Measurements from ENCODE around the gene TSPAN17.
A peak's percentile ranks its signal among the peaks of the same experiment; 100 is the strongest.

The TSPAN17 gene

DNA sequence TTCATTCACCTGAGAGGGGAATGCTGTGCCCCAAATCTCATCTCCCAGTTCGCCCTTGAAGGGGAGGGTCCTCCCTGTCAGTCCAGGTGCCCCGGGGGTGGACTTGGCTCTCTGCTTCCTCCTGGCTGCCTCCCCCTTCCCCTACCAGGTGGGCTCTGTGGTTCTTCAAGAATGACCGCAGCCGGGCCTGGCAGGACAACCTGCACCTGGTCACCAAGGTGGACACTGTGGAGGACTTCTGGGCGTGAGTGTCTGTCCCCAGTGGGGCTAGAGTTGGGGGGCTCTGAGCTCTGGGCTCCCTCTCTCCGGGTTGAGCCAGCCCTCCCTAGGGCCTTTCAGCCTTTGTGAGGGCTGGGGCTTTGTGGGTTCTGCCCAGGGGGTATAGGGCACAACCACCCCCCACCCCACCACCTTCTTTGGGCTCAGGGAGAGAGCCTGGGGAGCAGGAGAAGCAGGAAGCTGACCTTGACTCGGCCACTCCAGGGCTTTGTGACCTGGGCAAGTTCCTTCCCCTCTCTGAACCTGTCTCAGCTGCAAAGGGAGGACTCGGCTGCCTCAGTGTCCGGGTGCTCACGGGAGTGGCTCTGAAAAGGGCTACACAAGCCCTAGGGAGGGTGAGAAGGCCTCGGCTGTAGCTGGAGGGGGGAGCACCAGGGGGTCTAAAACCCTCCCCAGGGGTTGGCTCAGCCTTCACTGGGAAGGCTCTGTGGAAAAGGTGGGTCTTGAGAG is 3.6 kb upstream of the TSPAN17 start:
- no peak for DNase-seq

DNA sequence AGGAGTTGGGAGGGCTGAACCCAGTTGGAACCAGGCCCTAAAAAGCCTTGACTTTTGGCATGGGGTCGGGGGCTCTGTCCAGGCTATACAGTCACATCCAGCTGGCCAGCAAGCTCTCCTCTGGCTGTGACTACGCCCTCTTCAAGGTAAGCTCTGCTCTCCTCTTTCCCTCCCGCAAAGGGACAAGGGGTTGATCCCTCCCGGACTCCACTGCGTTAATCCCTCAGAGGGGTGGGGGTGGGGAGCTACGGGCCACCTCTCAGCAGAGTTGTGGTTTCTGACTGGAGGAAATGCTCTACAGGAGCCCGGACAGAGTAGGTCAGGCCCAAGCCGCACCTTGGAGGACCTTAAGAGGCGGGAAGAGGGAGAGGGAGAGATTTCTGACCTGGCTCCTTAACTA is 3.0 kb upstream of the TSPAN17 start:
- no peak for DNase-seq

DNA sequence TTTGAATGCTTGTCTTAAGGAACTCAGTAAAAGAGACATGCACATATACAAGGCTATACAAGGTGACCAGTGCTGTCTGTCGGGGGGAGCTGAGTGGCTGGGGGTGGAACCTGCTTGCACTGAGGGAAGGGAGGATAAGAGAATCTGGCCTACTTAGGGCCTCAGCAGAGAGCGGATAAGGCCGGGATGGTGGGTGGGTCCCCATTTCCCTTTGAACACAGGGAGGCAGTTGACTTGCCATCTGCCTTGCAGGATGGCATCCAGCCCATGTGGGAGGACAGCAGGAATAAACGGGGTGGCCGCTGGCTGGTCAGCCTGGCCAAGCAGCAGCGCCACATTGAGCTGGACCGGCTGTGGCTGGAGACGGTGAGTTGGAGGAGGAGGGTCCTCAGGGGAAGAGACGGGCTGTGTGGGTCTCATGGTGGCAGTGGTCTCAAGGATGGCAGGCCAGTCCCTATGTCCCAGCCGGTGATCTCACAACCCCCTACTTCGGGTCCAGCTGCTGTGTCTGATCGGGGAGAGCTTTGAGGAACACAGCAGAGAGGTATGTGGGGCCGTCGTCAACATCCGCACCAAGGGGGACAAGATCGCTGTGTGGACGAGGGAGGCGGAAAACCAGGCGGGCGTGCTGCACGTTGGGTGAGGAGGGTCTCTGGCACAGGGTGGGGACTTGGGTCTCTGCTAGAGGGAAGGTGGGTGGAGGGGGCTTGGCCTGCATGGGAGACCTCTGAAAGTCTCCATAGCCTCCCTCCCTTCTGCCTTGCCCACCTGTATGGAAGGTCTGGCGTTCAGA is 2.2 kb upstream of the TSPAN17 start:
- no peak for DNase-seq

DNA sequence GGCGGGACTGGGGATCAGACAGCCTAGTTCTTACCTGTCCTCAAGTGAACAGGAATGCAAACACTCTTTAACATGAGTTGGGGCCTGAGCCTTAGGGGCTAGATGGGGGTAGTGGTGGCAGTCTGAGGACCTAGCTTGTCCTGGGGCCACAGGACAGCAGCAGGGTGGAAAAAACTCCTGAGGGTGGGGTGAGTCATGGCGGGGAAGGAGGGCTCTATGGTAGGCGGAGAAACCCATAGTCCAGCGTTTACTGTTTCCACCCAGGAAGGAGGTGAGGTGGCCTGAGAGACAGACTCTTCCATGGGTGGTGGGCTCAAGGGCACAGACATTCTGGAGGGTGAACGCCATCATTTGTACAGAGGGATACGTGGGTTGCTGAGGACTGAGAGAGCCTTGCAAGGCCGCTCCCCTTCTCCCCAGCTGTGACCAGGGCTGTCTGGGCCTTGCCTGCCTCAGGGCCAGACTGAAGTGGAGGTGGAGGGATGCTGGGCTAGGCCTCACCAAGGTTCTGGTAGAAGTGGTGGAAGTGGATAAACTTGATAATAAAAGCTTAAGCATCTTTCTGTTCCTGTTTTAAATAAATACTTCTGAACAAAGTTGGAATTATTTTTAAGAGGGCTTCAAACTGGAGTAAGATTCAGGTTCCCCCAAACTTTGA is 1.1 kb upstream of the TSPAN17 start:
- DNase-seq = no peak

DNA sequence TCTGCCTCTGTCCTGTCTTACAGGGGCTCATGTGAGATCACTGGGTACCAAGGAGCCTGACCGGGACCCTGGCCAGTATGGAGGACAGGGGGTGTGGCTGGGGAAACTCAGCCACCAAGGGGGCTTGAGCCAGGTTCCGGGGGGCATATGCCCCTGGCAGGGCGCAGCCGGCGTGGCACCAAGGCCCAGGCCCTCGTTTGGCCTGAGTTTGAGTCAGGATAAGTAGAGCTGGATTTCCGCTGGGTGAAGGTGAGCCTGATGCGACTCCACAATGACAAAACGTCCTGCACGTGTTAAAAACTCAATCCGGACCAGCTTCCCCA is 616 bp upstream of the TSPAN17 start:
- no peak for DNase-seq

DNA sequence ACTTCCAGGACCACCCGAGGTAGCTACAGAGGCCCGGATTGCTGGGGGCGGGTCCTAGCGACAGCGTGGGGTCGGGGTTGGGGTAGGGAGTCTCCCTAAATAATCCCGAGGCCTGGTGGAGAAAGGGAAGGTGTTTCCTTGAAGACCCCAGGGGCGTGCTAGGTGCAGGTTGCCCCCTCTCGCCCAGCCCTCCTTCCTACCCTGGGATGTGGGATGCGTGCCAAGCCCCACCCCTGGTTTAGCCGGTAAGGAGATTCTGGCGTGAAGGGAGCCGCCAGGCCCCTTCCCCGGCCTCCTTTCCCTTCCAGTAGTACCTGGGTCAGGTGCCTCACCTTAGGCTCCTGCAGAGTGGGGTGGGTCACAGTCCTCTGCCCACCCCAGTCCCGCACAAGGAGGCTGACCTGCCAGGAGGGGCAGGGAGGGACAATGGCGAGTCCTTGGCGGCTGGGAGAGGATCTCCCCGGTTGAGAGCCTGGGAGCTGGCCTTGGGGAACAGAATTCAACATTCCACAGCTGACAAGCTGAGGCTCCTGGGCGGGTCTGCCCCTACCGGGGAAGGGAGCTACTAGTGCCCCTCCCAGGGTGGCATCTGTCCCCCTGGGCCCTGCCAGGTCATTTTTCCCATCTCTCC is 674 bp downstream of the TSPAN17 start:
- DNase-seq = no peak

DNA sequence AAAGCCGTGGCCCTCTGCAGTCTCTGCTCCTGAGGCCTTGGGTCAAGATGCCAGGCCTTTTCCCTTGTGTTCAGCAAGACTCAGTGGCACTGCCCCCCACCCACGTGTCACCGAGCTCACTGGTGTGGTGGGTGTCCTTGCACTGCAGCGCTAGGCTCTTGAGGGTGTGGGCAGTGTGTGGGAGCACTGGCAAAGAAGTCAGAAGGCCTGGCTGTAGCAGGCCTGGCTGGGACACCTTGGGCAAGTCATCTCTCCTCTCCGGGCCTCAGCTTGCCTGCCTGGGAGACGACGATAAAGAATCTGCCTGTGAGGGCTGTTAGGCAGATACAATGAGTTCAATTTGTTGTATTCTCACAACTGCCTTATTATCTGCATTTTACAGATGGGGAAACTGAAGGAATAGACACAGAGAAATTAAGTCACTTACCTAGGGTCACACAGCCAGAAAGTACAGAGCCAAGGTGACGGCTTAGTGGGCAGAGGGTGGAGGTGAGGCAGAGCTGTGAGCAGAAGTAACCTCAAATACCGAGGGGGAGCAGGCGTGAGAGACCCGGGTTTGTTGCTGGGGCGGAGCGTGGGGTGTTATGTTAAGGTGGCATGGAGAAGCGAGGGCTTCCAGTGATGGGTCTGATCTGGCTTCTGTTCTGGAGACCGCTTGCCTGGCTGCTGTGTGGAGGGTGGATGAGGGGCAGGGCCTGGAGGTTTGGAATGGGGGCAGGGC is 1.4 kb downstream of the TSPAN17 start:
- no peak for DNase-seq

DNA sequence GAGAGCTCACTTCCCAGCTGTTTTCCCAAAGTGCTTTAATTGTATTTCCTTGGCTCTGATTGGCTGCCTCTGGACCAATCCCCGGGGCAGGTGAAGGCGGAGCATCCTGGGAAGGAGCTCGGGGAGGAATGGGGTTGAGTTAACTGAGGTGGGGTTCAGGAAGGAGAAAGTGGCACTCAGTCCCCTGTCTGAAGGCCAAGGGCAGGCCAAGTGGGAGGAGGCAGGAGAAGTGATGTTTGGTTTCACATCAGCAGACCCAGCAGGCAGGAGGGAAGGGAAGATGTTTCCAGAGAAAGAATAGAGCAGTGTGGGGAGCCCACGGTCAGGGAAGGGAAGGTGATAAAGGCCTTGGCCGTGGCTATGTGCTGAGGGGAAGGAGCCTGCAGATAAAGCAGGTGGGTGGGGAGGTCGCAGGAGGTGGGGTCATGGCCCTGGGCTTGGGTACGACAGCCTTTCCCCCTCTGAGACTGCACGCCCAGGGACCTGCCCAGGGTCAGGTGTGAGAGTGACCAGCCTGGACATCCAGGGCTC is 3.1 kb downstream of the TSPAN17 start:
- no peak for DNase-seq

DNA sequence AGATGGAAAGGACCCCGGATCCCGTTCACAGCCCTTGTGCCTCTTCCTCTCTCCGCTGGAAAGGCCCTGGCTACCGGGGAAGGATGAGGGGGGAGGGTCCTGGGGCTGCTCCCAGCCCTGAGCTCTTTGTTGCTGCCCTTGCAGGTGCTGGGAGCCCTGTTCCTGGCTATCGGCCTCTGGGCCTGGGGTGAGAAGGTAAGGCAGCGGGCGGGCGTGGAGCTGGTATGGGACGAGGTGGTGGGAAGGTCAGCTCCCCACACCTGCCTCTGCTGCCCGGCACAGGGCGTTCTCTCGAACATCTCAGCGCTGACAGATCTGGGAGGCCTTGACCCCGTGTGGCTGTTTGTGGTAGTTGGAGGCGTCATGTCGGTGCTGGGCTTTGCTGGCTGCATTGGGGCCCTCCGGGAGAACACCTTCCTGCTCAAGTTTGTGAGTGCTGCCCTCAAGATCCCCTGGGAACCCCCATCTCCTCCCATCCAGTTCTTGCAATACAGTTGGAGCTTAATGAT is 4.2 kb downstream of the TSPAN17 start:
- no peak for DNase-seq

DNA sequence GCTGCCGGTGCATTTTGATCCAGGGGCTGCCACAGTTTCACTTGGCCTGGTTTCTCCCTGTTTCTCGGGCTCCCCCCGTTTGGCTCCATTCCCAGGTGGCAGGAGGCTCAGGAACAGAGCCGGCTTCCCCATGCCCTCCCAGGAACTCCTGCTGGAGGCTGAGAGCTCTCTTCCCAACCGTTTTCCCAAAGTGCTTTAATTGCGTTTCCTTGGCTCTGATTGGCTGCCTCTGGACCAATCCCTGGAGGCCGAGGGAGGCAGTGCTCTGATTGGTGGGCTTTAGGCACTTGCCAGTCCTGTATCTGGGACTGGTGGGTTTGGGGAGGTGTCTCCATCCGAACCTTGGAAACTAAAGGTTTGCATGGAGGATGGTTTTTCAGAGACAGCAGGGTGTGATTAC is 4.9 kb downstream of the TSPAN17 start:
- no peak for DNase-seq

DNA sequence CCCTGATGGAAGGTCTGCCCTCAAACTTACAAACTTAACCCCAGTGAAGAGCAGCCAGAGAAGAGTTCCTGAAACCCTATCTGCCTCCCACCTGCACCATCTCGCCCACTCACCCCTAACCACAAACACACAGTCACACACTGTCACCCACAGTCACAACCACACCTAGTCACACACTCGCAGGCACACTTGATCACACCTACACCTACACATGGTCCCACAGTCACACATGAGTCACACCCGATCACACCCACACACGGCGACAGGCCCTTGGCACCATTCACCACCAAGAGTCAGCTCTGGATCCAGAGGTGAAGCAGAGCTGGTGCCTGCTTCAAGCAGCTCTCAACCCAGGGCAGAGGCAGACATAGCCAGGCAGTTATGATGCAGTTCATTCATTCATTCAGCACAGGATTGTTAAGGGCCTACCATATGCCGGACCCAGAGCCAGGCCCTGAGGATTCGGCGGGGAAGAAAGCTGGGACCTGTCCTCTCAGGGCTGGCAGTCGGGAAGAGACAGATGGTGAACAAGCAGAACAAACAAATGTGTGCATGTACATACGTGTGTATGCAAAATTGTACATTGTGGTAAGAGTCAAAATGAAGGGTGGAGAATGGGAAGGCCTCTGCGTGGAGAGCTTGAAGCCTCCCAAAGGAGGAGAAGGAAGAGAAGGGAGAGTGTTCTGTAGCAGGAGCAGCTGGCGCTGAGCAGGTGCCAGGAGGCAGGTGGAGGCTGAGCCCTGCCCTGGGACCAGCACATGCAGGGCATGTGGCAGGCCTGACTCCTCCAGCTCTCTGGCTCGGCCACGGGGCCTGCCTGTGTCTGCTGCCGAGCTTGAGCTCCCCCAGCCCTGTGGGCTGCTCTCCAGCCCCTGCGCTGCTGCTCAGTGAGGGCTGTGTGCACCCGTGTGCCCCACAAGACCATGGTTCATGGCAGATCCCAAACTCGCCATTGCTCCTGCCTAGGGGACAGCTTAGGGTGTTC is 6.4 kb downstream of the TSPAN17 start:
- no peak for DNase-seq

DNA sequence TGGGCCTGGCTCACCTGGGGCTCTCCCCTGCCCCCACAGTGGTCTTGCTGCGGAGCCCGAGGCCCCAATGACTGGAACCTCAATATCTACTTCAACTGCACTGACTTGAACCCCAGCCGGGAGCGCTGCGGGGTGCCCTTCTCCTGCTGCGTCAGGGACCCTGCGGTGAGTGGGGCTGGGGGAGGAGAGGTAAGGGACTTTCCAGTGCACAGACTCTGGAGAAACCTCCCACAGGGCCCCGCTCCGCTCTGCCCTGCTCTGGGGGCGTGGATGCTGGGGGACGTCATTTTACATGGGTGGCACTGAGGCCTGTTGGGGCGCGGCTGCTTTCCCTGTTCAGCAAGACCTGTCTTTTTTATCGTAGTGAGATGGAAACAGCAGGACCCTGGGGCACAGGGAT is 7.6 kb downstream of the TSPAN17 start:
- DNase-seq = no peak

DNA sequence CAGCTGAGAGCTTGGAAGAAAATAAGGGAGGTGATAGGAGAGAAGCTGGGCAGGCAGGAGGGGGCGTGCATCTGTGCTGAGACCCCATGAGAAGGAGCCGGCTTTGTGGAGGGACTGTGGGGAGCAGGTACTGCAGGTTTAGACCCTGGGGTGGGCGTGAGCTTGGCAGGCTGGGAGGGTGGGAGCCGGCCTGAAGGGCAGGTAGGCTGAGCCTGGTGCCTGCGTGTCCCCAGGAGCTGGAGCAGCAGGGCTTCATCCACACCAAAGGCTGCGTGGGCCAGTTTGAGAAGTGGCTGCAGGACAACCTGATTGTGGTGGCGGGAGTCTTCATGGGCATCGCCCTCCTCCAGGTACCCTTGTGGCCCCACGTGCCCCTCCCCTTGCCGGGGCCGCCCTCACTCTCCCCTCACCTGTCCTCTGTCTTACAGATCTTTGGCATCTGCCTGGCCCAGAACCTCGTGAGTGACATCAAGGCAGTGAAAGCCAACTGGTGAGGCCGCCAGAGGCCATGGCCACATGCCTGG is 9.2 kb downstream of the TSPAN17 start:
- no peak for DNase-seq

DNA sequence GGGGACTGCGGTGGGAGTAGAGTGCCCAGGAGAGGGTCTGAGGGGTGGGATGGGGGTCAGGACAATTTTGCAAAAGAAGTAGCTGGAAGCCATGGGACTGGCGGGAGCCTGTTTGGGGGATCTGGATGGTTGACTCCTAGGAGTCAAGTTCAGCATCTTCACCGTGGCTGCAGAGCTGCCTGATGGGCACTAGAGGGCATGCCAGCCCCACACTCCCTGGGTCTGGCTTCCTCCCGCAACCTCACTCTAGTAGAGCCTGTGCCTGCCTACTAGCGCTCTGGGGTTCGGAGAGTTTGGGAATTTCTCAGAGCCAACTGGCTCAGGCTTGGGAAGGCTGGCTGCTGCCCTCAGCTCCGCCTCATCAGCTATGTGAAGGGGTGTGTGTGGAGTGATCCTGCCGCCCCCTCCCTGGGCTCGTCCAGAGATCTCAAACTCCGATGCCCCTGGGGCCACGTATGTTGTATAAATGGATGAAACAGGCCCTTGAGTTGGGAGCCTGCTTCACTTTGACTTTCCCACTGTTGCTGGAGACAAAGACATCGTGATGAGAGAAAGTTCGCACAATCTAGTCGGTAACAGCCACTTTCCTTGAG is 10.8 kb downstream of the TSPAN17 start:
- peak; percentile 45 to 52 for DNase-seq

DNA sequence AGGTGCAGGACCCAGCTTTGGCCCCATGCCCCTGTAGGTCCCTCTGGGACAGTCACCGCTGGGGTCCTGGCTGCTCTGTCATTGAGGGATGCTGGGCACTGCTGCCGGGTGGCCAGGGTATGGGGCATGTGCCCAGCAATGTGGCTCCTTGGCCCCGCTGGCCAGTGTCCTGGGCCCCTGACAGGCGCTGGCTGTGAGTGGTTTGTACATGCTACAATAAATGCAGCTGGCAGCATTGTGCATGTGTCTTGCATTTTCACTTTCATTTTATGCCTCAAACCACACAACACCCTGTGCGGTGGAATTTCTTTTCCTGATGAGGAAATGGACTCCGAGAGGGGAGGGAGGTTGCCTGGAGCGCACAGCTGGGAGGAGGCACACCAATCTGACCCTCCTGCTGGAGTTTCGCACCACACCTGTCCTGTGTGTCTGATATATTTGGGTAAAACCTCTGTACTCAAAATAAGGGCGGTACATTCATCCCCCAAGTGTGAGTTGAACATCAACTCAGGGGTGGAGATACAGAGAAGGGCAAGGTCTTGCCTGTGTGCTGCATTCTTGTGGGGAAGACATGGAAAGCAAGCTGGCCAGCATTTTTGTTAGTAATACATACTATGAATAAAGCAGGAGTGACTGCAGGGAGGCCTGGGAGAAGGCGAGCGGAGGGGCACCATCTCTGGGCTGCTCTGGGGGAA is 11.7 kb downstream of the TSPAN17 start:
- peak; percentile 9 to 10 for DNase-seq

DNA sequence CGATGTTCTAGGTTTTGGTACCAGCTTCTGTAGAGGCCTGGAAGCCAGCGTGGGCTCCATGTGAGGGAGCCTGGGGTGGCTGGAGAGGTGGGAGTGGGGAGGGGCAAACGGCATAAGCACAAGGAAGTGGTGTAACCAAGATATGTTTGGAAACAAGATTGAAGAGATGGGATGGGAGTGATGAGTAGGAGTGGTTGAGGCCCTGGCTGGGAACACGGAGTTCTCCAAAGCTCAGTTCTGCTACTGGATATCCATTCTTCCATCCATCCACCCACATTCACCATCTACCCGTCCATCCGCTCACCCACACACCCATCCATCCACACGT is 12.2 kb downstream of the TSPAN17 start:
- no peak for DNase-seq

DNA sequence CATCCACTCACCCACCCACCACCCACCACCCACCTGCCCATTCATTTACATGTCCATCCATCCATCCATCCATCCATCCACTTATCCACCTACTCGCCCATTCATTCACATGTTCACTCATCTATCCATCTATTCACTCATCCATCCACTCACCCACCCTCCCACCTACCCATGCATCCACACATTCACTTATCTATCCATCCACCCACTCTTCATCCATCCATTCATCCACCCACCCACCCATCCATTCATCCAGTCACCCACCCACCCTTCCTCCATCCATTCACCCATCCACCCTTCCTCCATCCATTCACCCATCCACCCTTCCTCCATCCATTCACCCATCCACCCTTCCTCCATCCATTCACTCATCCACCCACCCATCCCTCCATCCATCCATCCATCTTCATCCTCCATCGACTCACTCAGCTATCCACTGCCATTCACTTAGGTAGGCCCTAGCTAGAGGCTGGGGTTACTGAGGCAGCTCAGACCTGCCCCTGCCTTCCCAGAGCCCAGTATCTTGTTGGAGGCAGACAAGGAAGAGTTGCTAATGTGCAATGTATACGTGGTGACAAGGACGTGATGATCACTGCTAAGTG is 12.7 kb downstream of the TSPAN17 start:
- no peak for DNase-seq

DNA sequence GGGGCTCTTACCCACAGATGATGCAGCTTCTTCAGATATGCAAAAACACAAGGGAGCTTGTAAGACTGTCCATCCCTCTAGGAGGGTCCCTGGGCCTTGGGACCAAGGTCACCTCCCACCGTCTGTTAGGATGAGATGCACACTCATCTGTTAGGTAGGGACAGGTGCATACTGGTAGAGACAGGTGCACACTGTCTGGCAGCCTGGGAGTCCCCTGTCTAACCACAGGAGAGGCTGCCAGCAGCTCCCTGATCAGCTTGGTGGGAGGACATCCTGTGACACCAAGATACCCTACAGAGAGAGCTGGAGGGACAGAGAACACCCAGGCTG is 13.2 kb downstream of the TSPAN17 start:
- DNase-seq = no peak

DNA sequence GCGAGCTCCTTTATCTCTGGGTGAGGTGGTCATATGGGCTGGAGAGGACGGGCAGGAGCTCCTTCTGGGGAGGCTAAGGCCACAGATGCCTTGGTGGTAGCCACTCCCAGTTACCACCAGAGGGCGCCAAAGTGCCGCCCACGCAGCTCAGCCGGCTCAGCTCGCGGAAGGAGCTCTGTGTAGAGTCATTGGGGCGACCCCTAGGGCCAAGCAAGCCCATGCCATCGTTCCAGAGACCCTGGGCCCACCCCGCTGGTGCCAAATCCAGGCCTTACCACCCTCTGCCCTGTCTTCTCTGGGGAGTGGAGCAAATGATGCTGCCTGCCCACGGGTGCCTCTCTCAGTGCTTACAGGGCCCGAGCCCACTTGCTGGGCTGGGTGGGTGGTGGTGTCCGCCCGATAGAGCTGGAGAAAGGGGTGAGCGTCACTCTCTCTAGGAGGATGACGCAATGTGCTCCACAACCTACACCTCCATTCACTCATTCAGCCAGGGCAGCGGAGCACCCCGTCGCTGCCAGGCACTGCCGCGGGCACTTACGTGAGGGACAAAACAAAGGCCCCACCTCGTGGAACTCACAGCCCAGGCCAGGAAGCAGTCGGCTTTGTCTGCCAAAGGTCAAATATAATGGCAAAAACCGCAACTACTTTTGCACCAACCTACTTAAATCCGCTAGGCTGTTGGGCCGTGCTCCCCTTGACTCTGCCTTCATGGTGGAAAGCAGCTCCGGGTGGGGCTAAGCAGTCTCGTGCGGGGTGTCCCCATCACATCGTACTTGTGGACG is 13.8 kb downstream of the TSPAN17 start:
- peak; percentile 42 to 64 for DNase-seq

Data from AML-193 (cell line).